ENCODE results near the gene SHC4.
A peak's percentile ranks its signal among the peaks of the same experiment; 100 is the strongest.

The SHC4 gene

DNA sequence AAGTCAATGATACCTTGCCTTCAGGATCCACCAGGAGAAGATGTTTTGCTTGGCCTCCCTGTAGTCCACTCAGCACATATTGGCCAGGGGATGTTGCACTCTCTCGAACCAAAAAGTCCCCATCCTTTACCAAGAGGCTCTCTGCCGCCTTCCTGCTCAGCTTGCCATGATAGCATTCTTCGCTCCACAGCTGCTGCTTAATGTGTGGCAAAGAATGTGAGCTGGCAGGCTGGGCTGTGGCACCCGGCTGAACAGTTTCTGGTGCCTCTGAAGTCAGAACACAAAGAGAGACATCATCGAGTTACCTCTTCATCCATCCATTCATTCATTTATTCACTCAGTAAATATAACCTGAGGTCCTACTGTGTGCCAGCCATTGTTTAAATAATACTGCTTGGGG is 129.0 kb downstream of the SHC4 start:
- no peak for DNase-seq

DNA sequence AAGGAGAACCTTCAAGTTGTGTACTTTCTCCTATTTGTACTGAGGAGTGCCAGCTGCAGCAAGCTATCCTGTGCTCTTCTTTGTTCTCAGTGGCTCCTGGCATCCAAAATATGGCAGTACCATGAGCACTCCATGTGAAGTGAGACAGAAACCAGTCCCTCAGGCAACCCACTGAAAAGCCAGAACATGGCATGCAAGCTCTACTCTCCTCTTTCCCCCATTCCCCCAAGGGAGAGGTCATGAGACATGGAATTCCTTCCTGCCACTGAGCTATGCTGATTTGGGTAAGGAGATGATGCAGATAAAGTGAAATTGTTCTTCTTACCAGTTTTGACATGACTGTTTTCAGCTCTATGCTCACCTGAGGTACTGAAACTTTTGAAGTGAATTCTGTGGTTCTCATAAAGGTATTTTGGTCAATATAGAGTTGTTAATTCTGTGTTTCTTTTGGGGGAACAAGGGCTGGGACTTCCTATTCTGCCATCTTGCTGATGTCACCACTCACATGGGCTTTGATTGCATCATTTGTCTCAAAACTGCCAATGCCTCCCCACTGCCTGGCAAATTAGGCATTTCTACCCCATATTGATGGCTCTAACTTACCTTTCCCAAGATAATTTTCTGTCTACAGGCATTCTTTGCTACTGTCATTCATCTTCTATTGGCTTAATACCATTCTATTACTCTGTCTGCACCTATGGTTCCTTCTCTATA is 130.0 kb downstream of the SHC4 start:
- no peak for DNase-seq

DNA sequence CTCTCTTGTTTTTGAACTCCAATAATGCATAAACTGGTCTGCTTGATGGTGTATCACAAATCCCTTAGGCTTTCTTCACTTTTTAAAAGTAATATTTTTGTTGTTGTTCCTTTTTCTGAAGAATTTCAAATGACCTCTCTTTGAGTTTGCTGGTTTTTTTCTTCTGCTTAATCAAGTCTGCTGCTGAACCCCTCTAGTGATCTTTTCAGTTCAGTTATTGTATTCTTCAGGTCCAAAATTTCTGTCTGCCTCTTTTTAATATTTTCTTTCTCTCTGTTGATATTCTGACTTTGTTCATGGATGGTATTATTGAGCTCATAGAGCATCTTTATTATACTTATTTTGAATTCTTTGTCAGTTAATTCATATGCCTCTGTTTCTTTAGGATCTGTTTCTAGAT is 131.1 kb downstream of the SHC4 start:
- DNase-seq: no peak

DNA sequence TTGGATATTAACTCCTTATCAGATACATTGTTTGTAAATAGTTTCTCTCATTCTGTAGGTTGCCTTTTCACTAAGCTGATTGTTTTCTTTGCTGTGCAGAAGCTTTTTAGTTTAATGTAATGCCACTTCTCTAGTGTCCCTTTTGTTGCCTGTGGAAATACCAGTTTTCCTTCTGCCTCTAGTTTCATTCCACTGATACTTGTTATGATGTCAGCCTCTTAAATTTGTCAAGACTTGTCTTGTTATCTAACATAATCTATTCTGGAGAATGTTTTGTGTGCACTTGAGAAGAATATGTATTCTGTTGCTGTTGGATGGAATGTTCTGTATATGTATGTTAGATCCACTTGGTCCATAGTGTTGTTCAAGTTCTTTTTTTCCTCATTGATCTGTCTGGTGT is 134.8 kb downstream of the SHC4 start:
- DNase-seq: no peak

DNA sequence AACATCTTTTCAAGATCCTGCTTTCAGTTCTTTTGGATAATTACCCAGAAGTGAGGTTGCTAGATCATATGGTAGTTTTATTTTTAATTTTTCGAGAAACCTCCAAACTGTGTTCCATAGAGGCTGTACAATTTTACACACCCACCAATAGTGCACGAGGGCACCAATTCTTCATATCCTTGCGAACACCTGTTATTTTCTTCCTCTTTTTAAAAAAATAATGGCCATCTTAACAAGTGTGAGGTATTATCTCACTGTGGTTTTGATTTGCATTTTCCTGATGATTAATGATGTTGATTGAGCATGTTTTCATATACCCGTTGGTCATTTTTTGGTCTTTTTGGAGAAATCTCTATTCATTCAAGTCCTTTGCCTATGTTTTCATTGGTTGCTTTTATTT is 135.2 kb downstream of the SHC4 start:
- DNase-seq: no peak

DNA sequence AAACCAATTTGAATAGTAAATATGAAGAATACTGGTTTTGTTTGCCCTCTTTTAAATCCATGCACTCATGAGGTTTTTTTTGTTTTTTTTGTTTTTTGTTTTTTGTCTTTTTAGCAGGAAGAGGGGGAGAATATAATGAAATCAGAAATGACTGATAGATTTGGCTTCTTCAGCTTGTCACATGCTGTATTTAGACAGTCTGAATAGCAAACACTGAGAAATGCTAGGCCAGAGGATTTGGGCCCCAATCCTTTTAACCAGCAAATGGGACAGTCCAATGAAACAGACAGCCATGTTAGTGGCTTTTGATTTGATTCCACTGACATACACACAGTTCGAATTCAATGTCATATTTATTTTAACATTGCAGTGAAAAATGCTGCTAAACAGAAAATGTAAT is 138.6 kb downstream of the SHC4 start:
- DNase-seq: no peak

DNA sequence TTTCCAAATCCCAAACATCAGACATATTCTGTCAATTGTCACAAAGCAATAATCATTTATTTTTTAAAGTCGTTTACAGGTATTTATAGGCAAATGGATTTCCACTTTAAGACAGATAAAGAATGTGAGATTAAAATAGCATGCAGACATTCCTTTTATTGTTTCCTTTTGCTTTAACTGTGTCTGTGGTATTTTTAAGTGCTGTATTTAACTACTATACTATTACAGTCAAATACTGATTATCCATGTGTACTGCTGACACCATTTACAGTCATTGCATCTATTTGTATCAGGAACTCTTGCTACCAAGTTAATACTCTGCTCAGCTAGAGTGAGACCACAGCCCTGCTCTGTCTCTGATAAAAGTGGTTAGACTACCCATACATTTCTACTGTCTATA is 140.0 kb downstream of the SHC4 start:
- DNase-seq: no peak

DNA sequence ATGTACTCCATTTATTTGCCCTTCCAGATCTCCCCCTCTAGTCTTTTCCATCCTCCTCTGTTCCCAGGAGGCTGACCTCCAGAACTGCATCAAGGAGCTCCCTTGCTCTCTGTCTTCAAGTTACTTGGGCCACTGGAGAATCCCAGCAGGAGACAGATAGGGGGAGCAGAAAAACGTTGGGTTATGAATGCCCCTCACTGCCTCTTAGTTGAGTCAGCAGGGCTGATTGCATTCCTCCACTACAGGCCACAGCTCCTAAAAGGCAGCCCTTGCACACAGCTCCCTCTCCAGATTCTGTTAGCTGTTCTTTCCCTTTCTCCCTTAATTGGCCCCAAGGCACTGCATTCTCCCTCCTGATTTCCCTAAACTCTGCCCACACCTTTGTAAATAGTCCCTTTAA is 140.5 kb downstream of the SHC4 start:
- DNase-seq: no peak

DNA sequence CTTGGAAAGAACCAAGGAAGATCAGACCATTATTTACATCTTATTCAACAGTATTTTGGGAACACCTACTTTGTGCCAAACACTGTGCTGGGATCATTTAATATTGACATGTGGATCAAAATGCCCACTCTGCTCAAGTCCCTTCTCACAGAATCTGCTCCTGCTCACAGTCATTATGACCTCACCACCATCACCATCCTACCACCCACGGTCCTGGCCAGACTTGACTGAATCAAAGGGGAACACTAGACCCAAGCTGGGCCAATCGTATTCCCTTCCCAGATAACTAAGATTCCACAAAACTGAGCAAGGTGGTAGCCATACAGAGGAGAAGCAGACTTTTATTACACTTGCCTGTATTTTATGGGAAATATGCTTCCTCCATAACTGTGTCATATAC is 149.4 kb downstream of the SHC4 start:
- DNase-seq: no peak

DNA sequence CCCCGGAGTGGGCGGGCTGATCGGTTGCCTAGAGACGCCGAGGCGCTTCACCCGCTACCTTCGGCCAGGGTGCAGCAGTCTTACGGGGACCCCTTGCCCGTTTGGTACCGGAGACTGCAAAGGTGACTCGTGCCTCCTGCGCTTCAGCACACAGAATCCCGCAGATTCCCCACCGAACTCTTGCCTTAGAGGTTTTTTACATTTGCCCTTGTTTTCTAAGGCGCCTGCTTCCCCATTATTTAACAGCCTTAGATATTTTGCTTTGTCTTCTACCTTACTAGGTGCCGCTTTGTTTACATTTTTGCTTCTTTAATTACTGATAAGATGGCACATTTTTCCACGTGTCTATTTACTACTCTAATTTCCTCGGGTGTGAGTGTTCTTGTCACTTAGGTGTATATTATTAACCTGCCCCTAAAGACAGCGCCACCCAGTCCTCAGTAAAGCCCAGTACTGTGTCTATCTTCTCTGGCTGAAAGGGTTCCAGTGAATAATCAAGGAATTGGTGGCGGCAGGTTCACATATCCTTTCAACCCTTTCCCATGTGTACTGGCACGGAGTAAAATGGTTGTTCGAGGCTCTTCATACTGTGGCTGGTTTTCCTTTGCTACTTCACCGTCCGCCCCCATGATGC is 152.3 kb downstream of the SHC4 start:
- DNase-seq: no peak

DNA sequence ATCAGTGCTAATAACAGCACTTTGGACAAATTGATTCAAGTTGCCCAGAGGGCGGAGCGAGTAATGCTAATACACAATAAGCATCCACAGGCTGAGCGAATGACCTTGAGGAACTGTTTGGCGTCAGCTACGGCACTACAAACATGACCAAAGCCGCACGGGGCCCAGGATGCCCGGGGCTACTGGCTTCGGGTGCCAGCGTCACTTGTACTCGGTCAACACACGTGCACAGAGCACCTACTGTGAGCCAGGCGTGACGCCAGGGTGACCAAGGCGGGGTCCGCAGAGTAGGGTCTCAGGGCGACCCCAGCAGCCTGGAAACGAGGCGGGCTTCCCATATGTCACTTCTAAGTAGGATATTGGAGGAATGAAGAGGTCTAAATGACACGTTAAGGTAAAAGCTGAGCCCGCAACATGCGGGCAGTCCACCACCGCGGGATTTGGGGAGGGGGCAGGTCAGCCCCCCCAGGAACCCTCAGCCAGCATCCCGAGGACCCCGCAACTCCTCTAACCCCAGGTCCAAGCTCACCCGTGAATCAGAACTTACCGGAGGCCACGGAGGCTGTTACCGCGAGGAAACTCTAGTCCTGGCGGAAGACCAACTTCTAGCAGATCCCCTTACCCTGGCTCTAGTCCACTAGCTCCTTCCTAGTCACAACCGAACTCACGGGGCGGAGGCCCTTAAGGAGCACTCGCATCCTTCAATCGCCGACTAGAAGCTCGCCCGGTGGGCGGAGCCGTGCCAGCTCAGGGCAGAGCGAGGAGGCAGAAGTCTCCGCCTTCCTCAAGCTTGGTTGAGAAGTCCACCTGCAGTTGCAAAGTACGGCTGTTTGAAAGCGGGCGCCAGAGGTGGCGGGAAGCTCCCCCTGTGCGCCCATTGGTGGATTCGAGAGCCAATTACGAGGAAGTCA is 153.1 kb downstream of the SHC4 start, which contains the start of gene CEP152:
Gene CEP152, minus strand, starts transcription at position 656 of the 911 bp plus-strand sequence. CDS start 5,420 bp downstream, outside the sequence.
- DNase-seq: peak; percentile 97

DNA sequence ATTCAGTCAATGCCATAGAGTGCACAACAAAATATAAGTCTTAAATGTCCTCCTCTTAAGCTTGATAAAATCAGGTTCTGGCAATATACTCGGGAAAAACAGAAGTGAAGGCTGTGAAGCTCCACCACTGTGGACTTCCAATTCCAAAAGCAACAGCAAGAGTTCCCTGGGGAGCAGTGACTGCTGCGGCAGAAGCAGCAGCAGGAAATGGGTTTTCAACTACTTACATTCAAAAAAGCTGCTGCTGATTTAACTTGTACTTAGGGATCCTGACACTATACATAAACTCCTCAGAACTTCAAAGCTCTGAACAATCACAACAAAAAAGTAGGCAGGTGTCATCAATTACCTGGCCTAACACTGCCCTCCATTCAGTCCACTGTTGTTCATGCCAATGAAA is 157.6 kb downstream of the SHC4 start:
- DNase-seq: no peak

DNA sequence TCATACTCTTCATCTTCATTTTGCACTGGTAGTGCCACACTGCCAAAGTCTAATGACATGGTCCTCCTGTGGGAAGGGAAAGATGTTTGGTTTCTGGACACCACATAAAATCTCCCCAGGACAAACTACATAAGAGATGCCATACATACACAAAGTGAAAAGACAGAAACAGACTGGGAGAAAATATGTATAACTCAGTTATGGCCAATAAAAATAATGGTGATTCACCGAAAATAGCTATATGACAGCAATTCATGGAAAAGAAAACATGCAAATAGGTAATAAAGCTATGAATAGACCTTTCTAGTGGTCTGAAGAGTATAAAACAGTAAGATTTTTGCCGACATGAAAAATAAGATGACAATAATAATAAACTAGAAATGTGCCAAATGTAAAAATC is 158.1 kb downstream of the SHC4 start:
- DNase-seq: no peak

DNA sequence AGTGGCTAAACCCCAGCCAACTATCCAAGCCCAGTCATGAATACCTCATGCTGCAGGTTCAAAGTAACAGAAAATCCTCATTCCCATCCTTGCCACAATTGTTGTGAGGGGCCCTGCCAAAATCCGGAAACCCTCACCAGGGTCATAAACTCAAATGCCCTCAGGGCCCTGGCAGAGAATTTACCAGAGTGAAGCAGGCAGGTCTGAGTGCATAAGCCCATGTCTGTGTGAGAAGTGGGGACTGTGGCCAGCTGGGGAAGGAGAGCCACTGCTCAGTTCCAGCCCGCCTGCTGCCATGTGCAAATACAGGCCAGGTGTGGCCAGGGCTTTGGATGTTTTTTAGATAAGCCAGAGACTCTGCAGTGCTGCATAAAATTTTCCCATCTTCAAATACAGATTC is 159.8 kb downstream of the SHC4 start:
- no peak for DNase-seq

DNA sequence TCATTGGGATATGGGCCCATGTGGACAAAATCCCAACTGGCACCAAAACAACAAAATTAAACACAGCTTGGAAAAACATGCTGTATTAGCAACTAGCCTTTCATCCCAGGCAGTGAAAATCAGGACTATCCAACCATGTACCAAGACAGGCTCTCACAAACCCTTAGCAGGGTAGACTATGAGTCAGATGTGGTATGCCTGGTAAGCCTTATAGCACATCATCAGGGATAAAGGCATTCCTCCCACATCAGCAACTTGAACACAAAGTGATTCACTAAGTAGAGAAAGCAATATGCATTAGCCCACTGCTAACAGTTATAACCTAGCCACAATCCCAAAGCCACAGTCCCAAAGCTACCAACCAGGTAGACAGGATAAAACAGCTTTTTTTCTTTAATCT is 160.9 kb downstream of the SHC4 start:
- DNase-seq: no peak

DNA sequence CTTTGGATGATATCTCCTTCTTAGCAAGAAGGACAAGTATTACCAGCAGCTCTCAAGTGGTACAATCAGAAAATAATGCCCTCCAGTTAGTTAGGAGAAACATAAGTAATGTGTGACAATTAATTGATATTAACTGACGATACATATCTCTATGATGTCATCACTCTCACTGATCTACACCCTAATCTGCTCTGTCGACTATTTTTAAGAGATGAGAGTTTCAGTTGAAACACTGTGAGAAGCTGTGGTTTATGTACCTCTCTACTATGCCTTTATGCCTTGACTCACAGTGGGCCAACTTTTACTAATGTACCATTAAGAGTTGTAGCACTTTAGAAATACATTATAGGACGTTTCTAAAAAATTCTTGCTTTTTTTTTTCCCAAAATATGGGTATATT is 161.5 kb downstream of the SHC4 start:
- no peak for DNase-seq

DNA sequence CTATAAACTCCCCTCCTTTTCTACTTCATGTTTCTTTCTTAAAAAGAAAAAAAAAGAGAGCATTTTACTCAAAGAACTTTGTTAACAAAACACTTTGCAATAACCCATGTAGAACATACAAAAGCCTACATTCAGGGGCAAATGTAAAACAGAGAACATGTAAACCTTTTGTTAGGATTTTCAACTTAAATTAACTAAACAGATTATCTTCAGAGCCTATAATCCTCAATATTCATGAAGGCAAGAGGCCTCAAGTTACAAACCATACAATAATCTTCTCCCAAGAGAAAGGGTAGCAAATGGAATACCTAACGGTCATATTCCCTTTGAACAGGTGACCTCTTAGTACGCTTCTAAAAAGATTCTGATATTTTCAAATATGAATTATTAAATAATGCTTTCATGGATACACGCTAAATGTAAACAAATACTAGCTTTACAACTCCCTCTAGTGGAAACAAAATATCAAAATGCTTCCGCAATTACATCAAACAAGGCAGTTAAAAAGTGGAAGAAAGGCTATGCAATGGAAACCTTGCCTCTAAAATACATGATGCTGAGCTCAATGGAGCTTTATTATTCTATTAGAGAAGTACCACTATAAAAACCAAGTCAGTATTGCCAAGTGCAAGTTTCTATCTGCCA is 162.8 kb downstream of the SHC4 start:
- DNase-seq: no peak

DNA sequence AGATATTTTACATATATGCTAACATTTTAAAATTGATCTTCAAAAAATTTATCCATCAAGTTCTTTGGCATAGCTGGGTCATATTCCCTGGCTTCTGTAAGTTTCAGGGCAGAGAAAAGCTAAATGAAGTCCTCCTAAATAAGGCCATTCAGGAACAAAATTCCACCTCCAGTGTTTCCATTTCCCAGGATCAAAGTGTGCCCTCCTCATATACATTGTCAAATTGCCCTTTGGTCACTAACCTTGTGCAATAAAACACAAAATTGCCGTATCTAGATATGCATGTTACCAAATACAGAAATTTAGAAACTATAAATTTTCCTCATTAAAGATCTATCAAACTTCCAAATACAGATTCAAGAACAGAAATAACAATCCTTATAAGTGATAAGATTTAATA is 163.5 kb downstream of the SHC4 start:
- DNase-seq: no peak

DNA sequence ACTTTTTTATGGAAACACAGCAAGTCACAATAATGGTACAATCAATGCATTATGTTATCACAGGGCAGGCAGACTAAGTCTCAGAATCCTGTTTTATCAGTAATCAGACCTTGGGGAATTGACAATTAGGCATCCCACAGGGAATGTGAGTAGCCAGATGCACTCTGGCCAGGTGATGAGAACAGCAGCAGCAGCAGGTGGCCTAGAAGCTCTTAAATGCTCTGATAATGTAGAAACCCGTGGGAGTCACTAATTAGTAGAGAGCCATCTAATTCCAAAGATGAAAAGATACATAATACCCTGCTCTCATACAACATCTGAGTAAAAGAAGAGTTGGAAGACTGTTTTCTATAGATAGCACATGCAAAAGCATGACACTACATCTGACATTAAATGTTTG is 165.4 kb downstream of the SHC4 start:
- DNase-seq: peak; percentile 50

DNA sequence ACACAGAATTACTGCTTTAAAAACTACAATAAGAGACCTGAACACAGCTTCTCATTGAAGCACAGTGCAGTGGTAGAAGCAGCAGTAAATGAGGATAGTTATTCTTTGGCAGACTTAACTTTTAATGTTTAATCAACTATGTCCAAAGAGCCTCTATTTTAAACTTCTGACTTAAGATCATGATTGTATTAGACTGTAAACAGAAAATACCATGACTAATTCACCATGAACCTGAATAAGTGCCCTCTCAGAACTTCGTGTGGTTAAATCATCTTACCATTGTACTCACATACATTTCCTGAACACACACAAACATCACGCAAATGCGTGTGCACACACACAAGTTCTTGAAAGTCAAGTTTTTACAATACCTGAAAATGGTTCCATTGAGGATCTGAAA is 166.8 kb downstream of the SHC4 start:
- no peak for DNase-seq

DNA sequence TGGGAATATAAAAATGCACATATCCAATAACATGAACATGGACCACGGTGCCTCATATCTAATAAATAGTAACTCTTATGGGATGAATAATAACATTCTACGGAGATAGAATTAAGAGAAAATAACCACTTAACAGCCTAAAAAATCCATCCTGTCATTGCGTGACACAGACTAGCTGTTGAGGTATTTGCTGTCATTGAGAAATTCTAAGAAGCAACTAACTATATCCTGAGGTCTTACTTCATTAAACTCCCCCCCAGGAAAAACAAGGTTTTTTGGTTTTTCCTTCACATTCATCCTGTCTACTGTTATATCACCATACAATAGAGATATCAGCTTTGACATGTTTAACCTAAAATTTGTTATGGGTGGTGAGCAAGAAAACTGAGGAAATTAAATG is 167.2 kb downstream of the SHC4 start:
- DNase-seq: no peak

DNA sequence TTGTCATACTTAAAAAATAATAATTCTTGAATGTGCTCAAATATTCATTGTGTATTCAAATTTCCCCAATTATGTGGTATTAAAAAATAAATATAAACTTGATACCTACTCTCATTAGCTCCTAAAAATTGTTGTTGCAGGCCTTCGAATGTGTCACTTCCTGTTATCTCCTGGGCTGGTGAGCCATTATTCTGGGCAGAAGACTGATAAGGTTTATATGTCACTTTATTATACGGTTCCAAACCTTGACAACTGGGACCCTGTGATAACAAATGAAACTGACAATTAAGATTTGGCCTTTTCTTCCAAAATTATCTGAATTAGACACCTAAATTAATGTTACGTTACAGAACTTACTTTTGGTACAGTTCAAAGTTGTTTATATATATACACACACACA is 167.8 kb downstream of the SHC4 start:
- DNase-seq: no peak

DNA sequence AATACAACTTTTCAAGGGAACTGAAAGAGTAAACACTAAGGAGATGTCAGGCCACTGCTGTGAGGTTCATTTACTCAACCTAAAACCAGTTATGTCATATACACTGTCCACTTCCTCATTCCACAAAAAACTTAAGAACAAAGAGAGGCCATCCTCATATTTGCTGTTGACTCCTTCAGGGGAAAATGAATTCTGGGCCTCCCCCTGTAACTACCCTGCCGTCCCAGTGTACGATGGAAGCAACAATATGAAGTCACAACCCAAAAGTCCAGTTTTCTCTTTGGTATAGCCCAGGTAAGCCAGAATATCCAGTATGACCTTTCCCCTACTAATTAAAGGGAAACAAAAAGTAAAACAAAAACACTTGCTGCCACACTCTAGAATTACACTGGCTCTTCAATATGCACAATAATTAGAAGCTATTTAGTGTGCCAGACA is 169.0 kb downstream of the SHC4 start:
- no peak for DNase-seq

Data from DMS 273 treated with DMSO at 0.1 percent for 48 hours (cell line).